HG03439 (cell line): ENCODE results near the gene NAA25.
A peak's percentile ranks its signal among the peaks of the same experiment; 100 is the strongest.
"Not testable (repeated sequence)": the region's sequence is repeated elsewhere in the genome, so short reads cannot be mapped to it uniquely, and the experiment has no call there.

ENCODE experiments used
- ATAC-seq: cut with Tn5 transposase; IDR thresholded peaks from one replicate; pipeline ENCODE4 v1.9.1; 2021; ENCODE audit warnings: mild to moderate bottlenecking, moderate library complexity; ENCODE audit not compliant: unreplicated experiment

NAA25 gene

GRCh38 chr12:112116232-112117060 lies 7.9 kb upstream of the NAA25 start:
- no peak for ATAC-seq

GRCh38 chr12:112115259-112116045 lies 6.9 kb upstream of the NAA25 start:
- ATAC-seq, result no peak

GRCh38 chr12:112112409-112113133 lies 4.0 kb upstream of the NAA25 start:
- ATAC-seq, result no peak

GRCh38 chr12:112111931-112112330 lies 3.3 kb upstream of the NAA25 start:
- no peak for ATAC-seq

- ATAC-seq, result not testable (repeated sequence)
These were observed 2.4 kb upstream of the NAA25 start for GRCh38 chr12:112110787-112111662.

GRCh38 chr12:112107306-112108201 lies 1.0 kb downstream of the NAA25 start:
- ATAC-seq, result no peak

GRCh38 chr12:112105891-112106290 lies 2.7 kb downstream of the NAA25 start:
- no peak for ATAC-seq

- no peak for ATAC-seq
These were observed 4.7 kb downstream of the NAA25 start for GRCh38 chr12:112103758-112104503.

GRCh38 chr12:112102746-112103145 lies 5.8 kb downstream of the NAA25 start:
- ATAC-seq, result not testable (repeated sequence)

GRCh38 chr12:112102127-112102526 lies 6.5 kb downstream of the NAA25 start:
- ATAC-seq, result no peak

- not testable (repeated sequence) for ATAC-seq
These were observed 8.1 kb downstream of the NAA25 start for GRCh38 chr12:112100500-112100899.

- no peak for ATAC-seq
These were observed 10.9 kb downstream of the NAA25 start for GRCh38 chr12:112097641-112098040.

GRCh38 chr12:112096667-112097066 lies 11.9 kb downstream of the NAA25 start:
- peak; percentile 32 for ATAC-seq

GRCh38 chr12:112096070-112096469 lies 12.5 kb downstream of the NAA25 start:
- ATAC-seq, result peak; percentile 78

GRCh38 chr12:112091563-112091962 lies 17.0 kb downstream of the NAA25 start:
- no peak for ATAC-seq

GRCh38 chr12:112087851-112088250 lies 20.7 kb downstream of the NAA25 start:
- no peak for ATAC-seq

- no peak for ATAC-seq
These were observed 21.3 kb downstream of the NAA25 start for GRCh38 chr12:112087055-112087850.

- no peak for ATAC-seq
These were observed 42.0 kb downstream of the NAA25 start for GRCh38 chr12:112066566-112066965.
